Measurements from ENCODE around the gene SMC1B.

SMC1B gene

GRCh38 chr22:45423524-45423923 is 10.1 kb upstream of the SMC1B start:
- H3K23ac ChIP-seq (ENCODE audit: low read length) = no peak overlapping the region
- H2BK120ac ChIP-seq (ENCODE audit: insufficient read depth, low read length, poor library complexity) = no peak overlapping the region
- no peak overlapping the region for H4K91ac ChIP-seq (ENCODE audit: low read depth, low read length)
- H3K4ac ChIP-seq (ENCODE audit: low read depth, low read length) = no peak overlapping the region
- H3K4me2 ChIP-seq (ENCODE audit: low read length) = no peak overlapping the region
- peaks cover 5% of the 10 kb centered on the region for H3K9me3 ChIP-seq (ENCODE audit: insufficient read depth, low read depth, low read length)
- H4K8ac ChIP-seq (ENCODE audit: low read depth, low read length) = no peak overlapping the region
- no peaks in the 10 kb centered on the region for H3K79me1 ChIP-seq (ENCODE audit: low read length)
- H4K12ac ChIP-seq (ENCODE audit: low read depth, low read length) = no peak overlapping the region
- H3K18ac ChIP-seq (ENCODE audit: low read length) = no peak overlapping the region
- no peak overlapping the region for H2AK5ac ChIP-seq (ENCODE audit: low read length)
- no peak overlapping the region for H3K14ac ChIP-seq (ENCODE audit: low read length)
- H3K27me3 ChIP-seq (ENCODE audit: insufficient read depth, low read length) = no peaks in the 10 kb centered on the region
- no peak overlapping the region for H3K27ac ChIP-seq (ENCODE audit: low read depth, low read length)
- H3K9ac ChIP-seq (ENCODE audit: low read length) = no peak overlapping the region
- no peak overlapping the region for H3K4me3 ChIP-seq (ENCODE audit: low read depth, low read length)
- DNase-seq = no peak
- no CpG with 5 or more reads among the region's 4 CpGs for WGBS (ENCODE audit: extremely low coverage, insufficient coverage, insufficient read length)
- H2BK5ac ChIP-seq (ENCODE audit: low read depth, low read length, poor library complexity) = no peak overlapping the region
- peaks cover 10 to 12% of the 10 kb centered on the region in 2 experiments for H3K4me1 ChIP-seq (ENCODE audit: control insufficient read depth in 1 of 2, insufficient read depth in 2 of 2, low read length in 2 of 2)
- H2BK12ac ChIP-seq (ENCODE audit: low read length) = no peak overlapping the region
- no peak overlapping the region for H2AFZ ChIP-seq (ENCODE audit: insufficient read depth, low read length, poor library complexity)
- H3K36me3 ChIP-seq (ENCODE audit: control insufficient read depth in 1 of 2, insufficient read depth in 2 of 2, low read length in 2 of 2) = peaks cover 0 to 2% of the 10 kb centered on the region in 2 experiments
- H3K79me2 ChIP-seq (ENCODE audit: control insufficient read depth, insufficient read depth, low read length, poor library complexity) = no peaks in the 10 kb centered on the region

DNA sequence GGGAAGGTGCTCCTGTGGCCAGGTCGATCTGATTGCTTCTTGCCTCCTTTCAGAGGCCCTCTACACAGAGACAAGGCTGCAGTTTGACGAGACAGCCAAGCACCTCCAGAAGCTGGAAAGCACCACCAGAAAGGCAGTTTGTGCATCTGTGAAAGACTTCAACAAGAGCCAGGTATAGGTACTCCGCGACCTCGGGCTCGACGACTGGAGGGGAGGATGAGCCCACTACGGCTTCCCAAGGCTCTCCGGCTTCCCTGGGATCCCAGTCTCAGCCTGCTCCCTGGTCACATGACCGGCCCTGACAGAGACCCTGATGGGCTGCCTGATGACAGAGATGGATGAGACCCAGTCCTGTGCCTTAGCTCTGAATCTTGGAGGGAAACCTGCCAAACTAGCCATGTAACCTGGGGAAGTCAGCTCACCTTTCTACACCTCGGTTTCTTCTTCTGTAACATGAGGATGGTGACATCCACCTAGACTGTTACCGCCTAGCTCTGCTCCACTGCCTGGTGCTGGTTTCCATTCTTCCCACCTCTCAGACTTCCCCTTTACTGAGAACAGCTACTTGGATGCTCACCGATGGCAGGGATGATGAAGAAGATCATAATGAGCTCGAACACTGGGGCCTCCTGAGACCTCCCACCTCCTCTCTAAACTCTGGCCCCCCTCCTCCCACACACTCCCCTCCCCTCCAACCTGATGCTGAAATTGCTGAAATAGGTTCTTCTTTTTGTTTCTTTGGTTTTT is 9.0 kb upstream of the SMC1B start:
- Histone ChIP-seq H3K36me3 (ENCODE audit: control insufficient read depth in 1 of 2, insufficient read depth in 2 of 2, low read length in 2 of 2) (peaks cover 0 to 2% of the 10 kb centered on the region in 2 experiments), H4K91ac (ENCODE audit: low read depth, low read length) (no peak overlapping the region), H2BK12ac (ENCODE audit: low read length) (no peak overlapping the region), H3K18ac (ENCODE audit: low read length) (no peak overlapping the region), H3K9ac (ENCODE audit: low read length) (no peak overlapping the region), H3K14ac (ENCODE audit: low read length) (no peak overlapping the region), H3K27ac (ENCODE audit: low read depth, low read length) (no peak overlapping the region), H4K12ac (ENCODE audit: low read depth, low read length) (no peak overlapping the region), H3K27me3 (ENCODE audit: insufficient read depth, low read length) (no peaks in the 10 kb centered on the region), H3K4me2 (ENCODE audit: low read length) (no peak overlapping the region), H2BK5ac (ENCODE audit: low read depth, low read length, poor library complexity) (no peak overlapping the region), H2AK5ac (ENCODE audit: low read length) (no peak overlapping the region), H2AFZ (ENCODE audit: insufficient read depth, low read length, poor library complexity) (no peak overlapping the region), H3K4me1 (ENCODE audit: control insufficient read depth in 1 of 2, insufficient read depth in 2 of 2, low read length in 2 of 2) (peaks cover 10 to 12% of the 10 kb centered on the region in 2 experiments), H3K79me2 (ENCODE audit: control insufficient read depth, insufficient read depth, low read length, poor library complexity) (no peaks in the 10 kb centered on the region), H3K79me1 (ENCODE audit: low read length) (no peaks in the 10 kb centered on the region), H2BK120ac (ENCODE audit: insufficient read depth, low read length, poor library complexity) (no peak overlapping the region), H3K9me3 (ENCODE audit: insufficient read depth, low read depth, low read length) (peaks cover 5% of the 10 kb centered on the region), H3K4me3 (ENCODE audit: low read depth, low read length) (no peak overlapping the region), H3K23ac (ENCODE audit: low read length) (no peak overlapping the region), H3K4ac (ENCODE audit: low read depth, low read length) (no peak overlapping the region), H4K8ac (ENCODE audit: low read depth, low read length) (no peak overlapping the region)
- no peak for DNase-seq
- no CpG with 5 or more reads among the region's 14 CpGs for WGBS (ENCODE audit: extremely low coverage, insufficient coverage, insufficient read length)

GRCh38 chr22:45421349-45422055 is 8.1 kb upstream of the SMC1B start:
- Histone ChIP-seq H4K91ac (ENCODE audit: low read depth, low read length) (no peak overlapping the region), H3K4me1 (ENCODE audit: control insufficient read depth in 1 of 2, insufficient read depth in 2 of 2, low read length in 2 of 2) (peaks cover 10 to 12% of the 10 kb centered on the region in 2 experiments), H3K36me3 (ENCODE audit: control insufficient read depth in 1 of 2, insufficient read depth in 2 of 2, low read length in 2 of 2) (peaks cover 0 to 2% of the 10 kb centered on the region in 2 experiments), H3K14ac (ENCODE audit: low read length) (no peak overlapping the region), H3K79me2 (ENCODE audit: control insufficient read depth, insufficient read depth, low read length, poor library complexity) (no peaks in the 10 kb centered on the region), H3K9me3 (ENCODE audit: insufficient read depth, low read depth, low read length) (peaks cover 2% of the 10 kb centered on the region), H3K4me3 (ENCODE audit: low read depth, low read length) (no peak overlapping the region), H4K12ac (ENCODE audit: low read depth, low read length) (no peak overlapping the region), H3K27me3 (ENCODE audit: insufficient read depth, low read length) (no peaks in the 10 kb centered on the region), H3K9ac (ENCODE audit: low read length) (no peak overlapping the region), H3K18ac (ENCODE audit: low read length) (no peak overlapping the region), H2AK5ac (ENCODE audit: low read length) (no peak overlapping the region), H3K23ac (ENCODE audit: low read length) (no peak overlapping the region), H2BK120ac (ENCODE audit: insufficient read depth, low read length, poor library complexity) (no peak overlapping the region), H3K4ac (ENCODE audit: low read depth, low read length) (no peak overlapping the region), H2BK5ac (ENCODE audit: low read depth, low read length, poor library complexity) (no peak overlapping the region), H2AFZ (ENCODE audit: insufficient read depth, low read length, poor library complexity) (no peak overlapping the region), H3K79me1 (ENCODE audit: low read length) (no peaks in the 10 kb centered on the region), H3K27ac (ENCODE audit: low read depth, low read length) (no peak overlapping the region), H2BK12ac (ENCODE audit: low read length) (no peak overlapping the region), H4K8ac (ENCODE audit: low read depth, low read length) (no peak overlapping the region), H3K4me2 (ENCODE audit: low read length) (no peak overlapping the region)
- WGBS (ENCODE audit: extremely low coverage, insufficient coverage, insufficient read length) = no CpG with 5 or more reads among the region's 2 CpGs
- no peak for DNase-seq

DNA sequence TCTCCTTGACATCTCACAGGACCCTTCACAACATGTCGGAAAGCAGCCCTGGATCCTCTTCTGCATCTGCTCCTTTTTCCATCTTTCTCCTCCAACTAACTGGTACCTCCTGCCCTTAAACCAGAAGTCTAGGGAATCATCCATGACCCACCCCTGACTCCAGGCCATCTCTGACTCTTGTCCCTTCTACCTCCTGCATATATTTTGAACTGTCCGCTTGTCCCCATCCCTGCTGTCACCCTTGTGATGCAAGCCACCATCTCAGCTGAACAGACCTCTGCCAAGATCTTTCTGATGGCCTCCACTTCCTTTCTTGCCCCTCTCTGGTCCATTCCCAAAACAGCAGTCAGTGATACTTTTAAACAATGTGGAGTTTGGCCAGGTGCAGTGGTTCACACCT is 7.1 kb upstream of the SMC1B start:
- WGBS (ENCODE audit: extremely low coverage, insufficient coverage, insufficient read length) = no CpG with 5 or more reads among the region's 2 CpGs
- Histone ChIP-seq H3K4me1 (ENCODE audit: control insufficient read depth in 1 of 2, insufficient read depth in 2 of 2, low read length in 2 of 2) (peaks cover 10 to 12% of the 10 kb centered on the region in 2 experiments), H4K8ac (ENCODE audit: low read depth, low read length) (no peak overlapping the region), H2AK5ac (ENCODE audit: low read length) (no peak overlapping the region), H3K79me2 (ENCODE audit: control insufficient read depth, insufficient read depth, low read length, poor library complexity) (no peaks in the 10 kb centered on the region), H2BK5ac (ENCODE audit: low read depth, low read length, poor library complexity) (no peak overlapping the region), H2AFZ (ENCODE audit: insufficient read depth, low read length, poor library complexity) (no peak overlapping the region), H2BK12ac (ENCODE audit: low read length) (no peak overlapping the region), H4K91ac (ENCODE audit: low read depth, low read length) (no peak overlapping the region), H3K18ac (ENCODE audit: low read length) (no peak overlapping the region), H3K4ac (ENCODE audit: low read depth, low read length) (no peak overlapping the region), H3K27ac (ENCODE audit: low read depth, low read length) (no peak overlapping the region), H3K9me3 (ENCODE audit: insufficient read depth, low read depth, low read length) (no peaks in the 10 kb centered on the region), H3K4me2 (ENCODE audit: low read length) (no peak overlapping the region), H3K4me3 (ENCODE audit: low read depth, low read length) (no peak overlapping the region), H3K27me3 (ENCODE audit: insufficient read depth, low read length) (no peaks in the 10 kb centered on the region), H4K12ac (ENCODE audit: low read depth, low read length) (no peak overlapping the region), H3K36me3 (ENCODE audit: control insufficient read depth in 1 of 2, insufficient read depth in 2 of 2, low read length in 2 of 2) (peaks cover 0 to 2% of the 10 kb centered on the region in 2 experiments), H3K79me1 (ENCODE audit: low read length) (no peaks in the 10 kb centered on the region), H2BK120ac (ENCODE audit: insufficient read depth, low read length, poor library complexity) (no peak overlapping the region), H3K23ac (ENCODE audit: low read length) (no peak overlapping the region), H3K14ac (ENCODE audit: low read length) (no peak overlapping the region), H3K9ac (ENCODE audit: low read length) (no peak overlapping the region)
- DNase-seq = no peak

All from trophoblast cell (in vitro differentiated cells and primary cell).